SU-DHL-6 (cell line): ENCODE results near the gene CHST4.

Experiments
- H2AFZ ChIP-seq: fragments of 200-600 bp; sonication (generic); 2 replicates; pipeline ENCODE4 v1.6.1; 2014; ENCODE audit warnings: low read depth, mild to moderate bottlenecking, moderate library complexity, mixed read lengths, antibody characterized with exemption, low read length; ENCODE audit not compliant: severe bottlenecking
- H3F3A ChIP-seq: fragments of 200-600 bp; shearing (Covaris generic); 2 replicates; pipeline ENCODE4 v1.6.0; 2016; ENCODE audit warnings: antibody characterized with exemption, mild to moderate bottlenecking; ENCODE audit not compliant: insufficient read depth
- H3K27ac ChIP-seq: fragments of 200-600 bp; sonication (generic); 2 replicates; pipeline ENCODE4 v1.5.1; 2016; ENCODE audit warnings: low read depth, mild to moderate bottlenecking, low read length, moderate library complexity, mixed read lengths
- H3K27me3 ChIP-seq: fragments of 200-600 bp; sonication (generic), shearing (Covaris generic); 2 replicates; pipeline ENCODE4 v1.6.0; 2014; ENCODE audit warnings: mild to moderate bottlenecking, low read length
- H3K36me3 ChIP-seq: fragments of 200-600 bp; sonication (generic); 2 replicates; pipeline ENCODE4 v1.6.1; 2014; ENCODE audit warnings: mild to moderate bottlenecking, low read length, mixed read lengths
- H3K4me2 ChIP-seq: fragments of 300-600, 200-600 bp; shearing (Covaris generic), sonication (generic); 2 replicates; pipeline ENCODE4 v1.6.0; 2014; ENCODE audit warnings: low read length, low read depth, mild to moderate bottlenecking; ENCODE audit not compliant: poor library complexity, severe bottlenecking
- H3K4me3 ChIP-seq: fragments of 200-600 bp; sonication (generic); 2 replicates; pipeline ENCODE4 v1.5.1; 2014; ENCODE audit warnings: antibody characterized with exemption, low read length, mild to moderate bottlenecking, mixed read lengths; ENCODE audit not compliant: insufficient read depth, poor library complexity, severe bottlenecking
- H3K79me2 ChIP-seq: fragments of 200-600 bp; sonication (generic); 2 replicates; pipeline ENCODE4 v1.6.1; 2014; ENCODE audit warnings: mild to moderate bottlenecking, low read length, moderate library complexity; ENCODE audit not compliant: insufficient read depth
- H3K9ac ChIP-seq: fragments of 200-600 bp; sonication (generic); 2 replicates; pipeline ENCODE4 v1.7.0; 2014; ENCODE audit warnings: mild to moderate bottlenecking, low read length
- H3K9me2 ChIP-seq: fragments of 200-600 bp; sonication (generic); replicated peaks from 2 replicates; pipeline ENCODE4 v1.6.1; 2014; ENCODE audit warnings: low read length; ENCODE audit not compliant: insufficient read depth
- H3K9me3 ChIP-seq: fragments of 200-600 bp; sonication (generic); 2 replicates; pipeline ENCODE4 v1.6.1; 2014; ENCODE audit warnings: low read length, mixed read lengths; ENCODE audit not compliant: insufficient read depth
- H4K20me1 ChIP-seq: fragments of 200-600 bp; sonication (generic); 2 replicates; pipeline ENCODE4 v1.6.1; 2014; ENCODE audit warnings: low read depth, mild to moderate bottlenecking, antibody characterized with exemption, low read length, moderate library complexity, mixed read lengths
- EZH2phosphoT487 ChIP-seq: fragments of 200-600 bp; sonication (generic), shearing (Covaris generic); conservative IDR thresholded peaks from 2 replicates; pipeline ENCODE4 v1.6.1; 2018; ENCODE audit warnings: mild to moderate bottlenecking, antibody characterized with exemption, low read length, moderate library complexity, mixed read lengths
- TF ChIP-seq, protein P1 (sequence below): fragments of 200-600 bp; sonication (generic); IDR thresholded peaks from one replicate; pipeline ENCODE4 v1.5.1; 2017; ENCODE audit warnings: antibody characterized with exemption, mild to moderate bottlenecking, low read length, moderate library complexity; ENCODE audit not compliant: insufficient read depth, poor library complexity, severe bottlenecking

Gene CHST4

DNA sequence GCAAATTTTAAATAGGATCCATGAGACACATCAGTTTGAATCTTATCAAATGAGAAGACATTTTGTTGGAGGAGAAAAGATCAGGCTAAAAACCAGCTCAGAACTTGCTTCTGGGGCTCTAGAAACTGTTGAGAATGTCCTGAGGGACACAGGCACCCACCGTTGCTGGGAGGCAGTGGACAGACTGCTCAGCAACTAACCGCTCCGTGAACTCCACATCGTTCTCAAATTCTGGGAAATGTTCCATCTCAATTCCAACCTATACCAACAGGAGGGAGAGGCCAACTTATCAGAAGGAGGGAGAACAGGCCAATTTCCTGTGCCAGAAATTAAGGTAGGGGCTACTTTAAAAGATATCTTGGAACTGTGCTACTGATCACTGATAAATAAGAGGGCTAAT, 42.3 kb downstream of the CHST4 start:
- no peaks in the 10 kb centered on the region for H3K27me3 ChIP-seq

DNA sequence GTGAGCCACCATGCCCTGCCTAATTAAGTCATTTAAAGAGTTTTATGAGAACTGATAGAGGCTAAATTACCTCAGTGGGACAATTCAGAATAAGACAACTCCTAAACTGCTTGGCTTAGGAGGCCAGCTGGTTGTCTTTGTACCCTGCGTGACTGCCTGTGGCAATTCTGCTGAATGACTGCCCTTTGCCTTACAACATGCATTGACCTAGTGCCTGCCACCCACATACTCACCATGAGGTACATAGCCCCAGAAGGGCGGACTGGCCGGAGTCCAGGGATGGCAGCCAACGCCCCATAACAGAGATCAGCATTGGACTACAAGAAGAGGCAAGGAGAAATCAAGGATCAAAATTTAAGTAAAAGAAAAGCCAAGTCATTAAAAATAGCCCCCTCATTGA, 43.4 kb downstream of the CHST4 start:
- TF ChIP-seq EZH2phosphoT487 = no peak
- TF ChIP-seq, protein P1, sequence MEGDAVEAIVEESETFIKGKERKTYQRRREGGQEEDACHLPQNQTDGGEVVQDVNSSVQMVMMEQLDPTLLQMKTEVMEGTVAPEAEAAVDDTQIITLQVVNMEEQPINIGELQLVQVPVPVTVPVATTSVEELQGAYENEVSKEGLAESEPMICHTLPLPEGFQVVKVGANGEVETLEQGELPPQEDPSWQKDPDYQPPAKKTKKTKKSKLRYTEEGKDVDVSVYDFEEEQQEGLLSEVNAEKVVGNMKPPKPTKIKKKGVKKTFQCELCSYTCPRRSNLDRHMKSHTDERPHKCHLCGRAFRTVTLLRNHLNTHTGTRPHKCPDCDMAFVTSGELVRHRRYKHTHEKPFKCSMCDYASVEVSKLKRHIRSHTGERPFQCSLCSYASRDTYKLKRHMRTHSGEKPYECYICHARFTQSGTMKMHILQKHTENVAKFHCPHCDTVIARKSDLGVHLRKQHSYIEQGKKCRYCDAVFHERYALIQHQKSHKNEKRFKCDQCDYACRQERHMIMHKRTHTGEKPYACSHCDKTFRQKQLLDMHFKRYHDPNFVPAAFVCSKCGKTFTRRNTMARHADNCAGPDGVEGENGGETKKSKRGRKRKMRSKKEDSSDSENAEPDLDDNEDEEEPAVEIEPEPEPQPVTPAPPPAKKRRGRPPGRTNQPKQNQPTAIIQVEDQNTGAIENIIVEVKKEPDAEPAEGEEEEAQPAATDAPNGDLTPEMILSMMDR = no peak
- no peak overlapping the region for H2AFZ ChIP-seq
- H3K79me2 ChIP-seq = no peaks in the 10 kb centered on the region

More for the DNA sequence above, 42.3 kb downstream of the CHST4 start:
- no peaks in the 10 kb centered on the region for H3K36me3 ChIP-seq
- no peak overlapping the region for H2AFZ ChIP-seq
- H3K27ac ChIP-seq = no peak overlapping the region
- no peaks in the 10 kb centered on the region for H3K9me2 ChIP-seq
- H3K9me3 ChIP-seq = no peaks in the 10 kb centered on the region
- no peak overlapping the region for H3K9ac ChIP-seq
- no peak overlapping the region for H3K4me2 ChIP-seq
- H3K79me2 ChIP-seq = no peaks in the 10 kb centered on the region
- no peak overlapping the region for H3K4me3 ChIP-seq
- H4K20me1 ChIP-seq = no peaks in the 10 kb centered on the region
- TF ChIP-seq, protein P1 = no peak
- TF ChIP-seq EZH2phosphoT487 = no peak
- peaks cover 9% of the 10 kb centered on the region; the same call in 1 of the 2 replicates for H3F3A ChIP-seq

DNA sequence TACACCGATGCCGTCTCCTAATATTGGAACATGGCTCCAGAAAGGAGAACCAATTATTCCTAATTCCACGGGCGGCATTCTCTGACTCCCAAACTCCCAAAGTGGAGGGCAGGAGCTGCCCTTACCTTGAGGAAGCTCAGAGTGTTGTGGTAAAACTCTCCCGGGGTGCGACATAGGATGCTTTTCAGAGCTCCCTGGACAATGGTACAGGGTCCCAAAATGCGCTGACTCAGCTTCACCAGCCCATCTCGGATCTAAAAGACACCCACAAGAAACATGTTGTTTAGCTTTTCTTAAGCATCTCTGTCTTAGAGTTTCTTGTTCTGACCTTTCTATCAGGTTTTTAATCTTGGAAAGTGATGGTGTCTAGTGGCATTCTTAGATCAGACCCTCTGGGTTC, 43.9 kb downstream of the CHST4 start:
- Histone ChIP-seq H3K9ac (no peak overlapping the region), H4K20me1 (no peaks in the 10 kb centered on the region), H3K9me3 (no peaks in the 10 kb centered on the region), H3K27me3 (no peaks in the 10 kb centered on the region), H3K4me2 (no peak overlapping the region), H2AFZ (no peak overlapping the region), H3K79me2 (no peaks in the 10 kb centered on the region), H3K36me3 (no peaks in the 10 kb centered on the region), H3F3A (no peaks in the 10 kb centered on the region), H3K4me3 (no peak overlapping the region), H3K9me2 (no peaks in the 10 kb centered on the region), H3K27ac (no peak overlapping the region)
- TF ChIP-seq, protein P1 = no peak
- no peak for TF ChIP-seq EZH2phosphoT487

More for the DNA sequence above, 43.4 kb downstream of the CHST4 start:
- Histone ChIP-seq H4K20me1 (no peaks in the 10 kb centered on the region), H3K4me2 (no peak overlapping the region), H3K36me3 (no peaks in the 10 kb centered on the region), H3K4me3 (no peak overlapping the region), H3F3A (no peaks in the 10 kb centered on the region), H3K9me2 (no peaks in the 10 kb centered on the region), H3K9me3 (no peaks in the 10 kb centered on the region), H3K27ac (no peak overlapping the region), H3K27me3 (no peaks in the 10 kb centered on the region), H3K9ac (no peak overlapping the region)
